Left ventricle myocardium inferior (tissue), 1 donor: ENCODE measurements around the gene IL33. TPM values are rescaled to one million over a fixed set of nuclear protein-coding genes. Genes with fewer than 3 reads are reported as not detected.
A peak's percentile ranks its signal among the peaks of the same experiment; 100 is the strongest.

Experiments
- DNase-seq: peaks from one replicate; pipeline ENCODE4 v3.0.0-alpha.2; 2020
- H3K27ac ChIP-seq: fragments of 200-600 bp; replicated peaks from 2 replicates; pipeline ENCODE4 v1.8.0; 2021
- H3K27me3 ChIP-seq: fragments of 200-600 bp; 2 replicates; pipeline ENCODE4 v1.8.0; 2021; ENCODE audit warnings: low read depth
- H3K36me3 ChIP-seq: fragments of 200-600 bp; 2 replicates; pipeline ENCODE4 v1.8.0; 2021
- H3K4me1 ChIP-seq: fragments of 200-600 bp; 2 replicates; pipeline ENCODE4 v1.8.0; 2021
- H3K4me3 ChIP-seq: fragments of 200-600 bp; 2 replicates; pipeline ENCODE4 v1.8.0; 2021; ENCODE audit warnings: mild to moderate bottlenecking, moderate library complexity
- H3K9me3 ChIP-seq: fragments of 200-600 bp; replicated peaks from 2 replicates; pipeline ENCODE4 v1.8.0; 2021
- CTCF ChIP-seq: fragments of 200-600 bp; IDR thresholded peaks from 2 replicates; pipeline ENCODE4 v1.8.0; 2021; ENCODE audit warnings: antibody characterized with exemption, mild to moderate bottlenecking, borderline replicate concordance
- intact Hi-C: fragments of 100-400 bp; cut with micrococcal nuclease; formaldehyde crosslinking; loops from one replicate; pipeline ENCODE4 v1.11.0; 2022
- total RNA-seq: library from RNA; stranded (reverse); fragmentation: NEBNext Ultra II Directional; extraction: Animal tissue kit (Norgen Biotek cat#: 25700); gene quantifications from one replicate; pipeline ENCODE4 v1.2.1, GENCODE V29; 2021
- donor health status: DM: no; HTN: yes; CAD: no; lungs with severe emphysema.

IL33 gene
- total RNA-seq, 1 donor from 2014 or later: 27.1 TPM

GRCh38 chr9:6194934-6195333 is 20.7 kb upstream of the IL33 start:
- Histone ChIP-seq H3K4me1 (peaks cover 12% of the 10 kb centered on the region), H3K27me3 (no peaks in the 10 kb centered on the region), H3K9me3 (no peaks in the 10 kb centered on the region), H3K4me3 (no peak overlapping the region), H3K27ac (no peak overlapping the region), H3K36me3 (no peaks in the 10 kb centered on the region)
- intact Hi-C loops: no loop called here
- DNase-seq: no peak
- no peak for TF ChIP-seq CTCF

- intact Hi-C loops: loop anchor here (2.0 kb wide), 1 partner anchor 111 kb away; no protein-coding TSS in a partner anchor
- DNase-seq: no peak
- no peaks in the 10 kb centered on the region for H3K36me3 ChIP-seq
Observed at GRCh38 chr9:6195714-6196360, 19.8 kb upstream of the IL33 start.

GRCh38 chr9:6197330-6197729 is 18.3 kb upstream of the IL33 start:
- Histone ChIP-seq H3K36me3 (no peaks in the 10 kb centered on the region), H3K9me3 (no peaks in the 10 kb centered on the region), H3K27ac (peak overlapping the region; percentile 9), H3K27me3 (no peaks in the 10 kb centered on the region), H3K4me3 (no peak overlapping the region), H3K4me1 (peaks cover 16% of the 10 kb centered on the region)
- intact Hi-C loops: loop anchor here (2.0 kb wide), 1 partner anchor 109 kb away; no protein-coding TSS in a partner anchor
- TF ChIP-seq CTCF: peak; percentile 64
- no peak for DNase-seq

More at GRCh38 chr9:6195714-6196360, 19.8 kb upstream of the IL33 start:
- no peak overlapping the region for H3K27ac ChIP-seq
- no peak overlapping the region for H3K4me3 ChIP-seq
- no peak for TF ChIP-seq CTCF
- H3K27me3 ChIP-seq: no peaks in the 10 kb centered on the region
- H3K9me3 ChIP-seq: no peaks in the 10 kb centered on the region
- H3K4me1 ChIP-seq: peaks cover 16% of the 10 kb centered on the region

GRCh38 chr9:6198251-6198650 is 17.4 kb upstream of the IL33 start:
- intact Hi-C loops: no loop called here
- Histone ChIP-seq H3K4me3 (no peak overlapping the region), H3K4me1 (peaks cover 16% of the 10 kb centered on the region), H3K9me3 (no peaks in the 10 kb centered on the region), H3K27me3 (no peaks in the 10 kb centered on the region), H3K36me3 (no peaks in the 10 kb centered on the region), H3K27ac (peak overlapping the region; percentile 9)
- no peak for DNase-seq
- TF ChIP-seq CTCF: no peak

GRCh38 chr9:6199596-6199995 is 16.0 kb upstream of the IL33 start:
- Histone ChIP-seq H3K27ac (no peak overlapping the region), H3K27me3 (no peaks in the 10 kb centered on the region), H3K4me1 (peaks cover 16% of the 10 kb centered on the region), H3K36me3 (no peaks in the 10 kb centered on the region), H3K4me3 (no peak overlapping the region), H3K9me3 (peaks cover under 1% of the 10 kb centered on the region)
- DNase-seq: no peak
- intact Hi-C loops: no loop called here
- no peak for TF ChIP-seq CTCF
